ENCODE data around the gene DGKH. TPM values are rescaled to one million over a fixed set of nuclear protein-coding genes. Genes with fewer than 3 reads are reported as not detected.
"Not testable (repeated sequence)": the region's sequence is repeated elsewhere in the genome, so short reads cannot be mapped to it uniquely, and the experiment has no call there.

DGKH gene
- total RNA-seq, 1 donor from 2014 or later = 18.7 TPM

- TF ChIP-seq CTCF (IDR thresholded peaks at IDR 0.05) = no peak
- Histone ChIP-seq H3K27ac (no peak overlapping the region), H3K4me1 (no peaks in the 10 kb centered on the region), H3K36me3 (peaks cover 19% of the 10 kb centered on the region), H3K9me3 (no peaks in the 10 kb centered on the region), H3K27me3 (ENCODE audit: low read depth) (no peaks in the 10 kb centered on the region), H3K4me3 (no peak overlapping the region)
- no peak for DNase-seq
- ATAC-seq = no peak
- intact Hi-C loops (cut with DNase I) = no loop called here
Observed at GRCh38 chr13:42153199-42154113, 105.0 kb downstream of the DGKH start.

DNA sequence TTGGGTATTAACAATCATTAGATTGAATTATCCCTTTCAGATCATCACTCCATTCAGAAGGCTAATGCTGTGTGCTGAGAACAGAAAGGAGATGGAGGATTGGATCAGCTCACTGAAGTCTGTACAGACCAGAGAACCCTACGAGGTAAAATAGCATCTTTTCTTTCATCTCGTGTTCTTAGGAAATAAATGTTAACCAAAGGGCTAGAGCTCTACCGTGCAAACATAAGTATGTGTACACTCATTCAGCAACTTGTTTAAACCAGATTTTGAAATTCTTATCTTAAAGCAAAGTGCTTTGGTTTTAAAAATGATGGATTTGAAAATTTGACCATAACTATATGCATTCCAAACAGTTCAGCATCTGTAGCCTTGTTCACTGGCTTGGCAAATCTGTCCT is 106.8 kb downstream of the DGKH start:
- no peak for DNase-seq
- Histone ChIP-seq H3K4me1 (no peaks in the 10 kb centered on the region), H3K36me3 (peaks cover 30% of the 10 kb centered on the region), H3K27ac (no peak overlapping the region), H3K27me3 (ENCODE audit: low read depth) (no peaks in the 10 kb centered on the region), H3K4me3 (no peak overlapping the region), H3K9me3 (no peaks in the 10 kb centered on the region)
- intact Hi-C loops (cut with DNase I) = no loop called here
- no peak for ATAC-seq
- no peak for TF ChIP-seq CTCF (IDR thresholded peaks at IDR 0.05)

DNA sequence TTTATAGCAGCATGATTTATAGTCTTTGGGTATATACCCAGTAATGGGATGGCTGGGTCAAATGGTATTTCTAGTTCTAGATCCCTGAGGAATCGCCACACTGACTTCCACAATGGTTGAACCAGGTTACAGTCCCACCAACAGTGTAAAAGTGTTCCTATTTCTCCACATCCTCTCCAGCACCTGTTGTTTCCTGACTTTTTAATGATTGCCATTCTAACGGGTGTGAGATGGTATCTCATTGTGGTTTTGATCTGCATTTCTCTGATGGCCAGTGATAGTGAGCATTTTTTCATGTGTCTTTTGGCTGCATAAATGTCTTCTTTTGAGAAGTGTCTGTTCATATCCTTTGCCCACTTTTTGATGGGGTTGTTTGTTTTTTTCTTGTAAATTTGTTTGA is 114.9 kb downstream of the DGKH start:
- H3K9me3 ChIP-seq; intact Hi-C loops (cut with DNase I); H3K27ac ChIP-seq; H3K4me3 ChIP-seq; ATAC-seq; DNase-seq; H3K27me3 ChIP-seq (ENCODE audit: low read depth); H3K4me1 ChIP-seq: not testable (repeated sequence)
- peaks cover 26% of the 10 kb centered on the region for H3K36me3 ChIP-seq

DNA sequence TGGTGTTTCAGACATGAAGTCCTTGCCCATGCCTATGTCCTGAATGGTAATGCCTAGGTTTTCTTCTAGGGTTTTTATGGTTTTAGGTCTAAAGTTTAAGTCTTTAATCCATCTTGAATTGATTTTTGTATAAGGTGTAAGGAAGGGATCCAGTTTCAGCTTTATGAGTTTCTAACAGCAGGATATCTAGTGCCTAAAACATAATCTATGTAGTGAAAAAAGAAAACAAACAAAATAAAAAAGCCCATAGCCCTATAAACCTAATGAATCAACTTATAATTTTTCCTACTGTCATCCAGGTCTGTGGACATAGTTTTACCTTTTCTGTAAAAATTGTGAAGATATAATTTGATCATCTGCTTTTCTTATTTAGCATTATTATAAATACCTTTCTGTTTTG is 115.5 kb downstream of the DGKH start:
- H3K4me1 ChIP-seq; H3K4me3 ChIP-seq; H3K27ac ChIP-seq; ATAC-seq; intact Hi-C loops (cut with DNase I); H3K9me3 ChIP-seq; H3K27me3 ChIP-seq (ENCODE audit: low read depth); DNase-seq: not testable (repeated sequence)
- peaks cover 31% of the 10 kb centered on the region for H3K36me3 ChIP-seq

GRCh38 chr13:42164557-42165125 is 116.2 kb downstream of the DGKH start:
- Histone ChIP-seq H3K4me3 (no peak overlapping the region), H3K4me1 (no peaks in the 10 kb centered on the region)
- no peak for TF ChIP-seq CTCF (IDR thresholded peaks at IDR 0.05)

GRCh38 chr13:42168496-42168895 is 120.0 kb downstream of the DGKH start:
- ATAC-seq (no peak), DNase-seq (no peak)
- no peak for TF ChIP-seq CTCF (IDR thresholded peaks at IDR 0.05)
- Histone ChIP-seq H3K27ac (no peak overlapping the region), H3K9me3 (no peaks in the 10 kb centered on the region), H3K36me3 (peaks cover 16% of the 10 kb centered on the region), H3K4me3 (no peak overlapping the region), H3K4me1 (no peaks in the 10 kb centered on the region), H3K27me3 (ENCODE audit: low read depth) (no peaks in the 10 kb centered on the region)
- intact Hi-C loops (cut with DNase I) = no loop called here

More at GRCh38 chr13:42164557-42165125, 116.2 kb downstream of the DGKH start:
- Histone ChIP-seq H3K36me3 (peaks cover 32% of the 10 kb centered on the region), H3K27ac (no peak overlapping the region), H3K27me3 (ENCODE audit: low read depth) (no peaks in the 10 kb centered on the region), H3K9me3 (no peaks in the 10 kb centered on the region)
- ATAC-seq = no peak
- intact Hi-C loops (cut with DNase I) = no loop called here
- no peak for DNase-seq
